Endothelial cell of umbilical vein (primary cell): ENCODE data around the gene ZNRF3. TPM values are rescaled to one million over a fixed set of nuclear protein-coding genes. Genes with fewer than 3 reads are reported as not detected.

Experiments used
- BruUV-seq: library from RNA; stranded (reverse); fragments of 400-500 nt; replicated peaks from 2 replicates; lab custom pipeline; 2021; lab: Mats Ljungman, UMichigan
- CTCF ChIA-PET: fragments of 300-600, 350-600 bp; sonication (Branson Sonifier 250); formaldehyde crosslinking; loops from one replicate; lab custom pipeline; 2021; ENCODE audit warnings: antibody characterized with exemption, inconsistent platforms; lab: Charles Lee
- POLR2A ChIA-PET: fragments of 300-600, 350-600 bp; sonication (Branson Sonifier 250); formaldehyde crosslinking; loops from one replicate; lab custom pipeline; 2021; ENCODE audit warnings: antibody characterized with exemption, inconsistent platforms; lab: Charles Lee
- DNase-seq: peaks from one replicate; pipeline ENCODE4 v3.0.0-alpha.2; 2011; ENCODE audit warnings: low read depth, low spot score
- FAIRE-seq: peaks from 2 replicates; lab custom pipeline; 2011; peaks lifted over from hg19 to GRCh38; lab: Jason Lieb, UNC
- H2AFZ ChIP-seq: 2 replicates; pipeline ENCODE4 v1.6.0; 2012; ENCODE audit warnings: low read depth, low read length, control low read depth, inconsistent platforms
- H3K27ac ChIP-seq: 2 replicates; pipeline ENCODE4 v1.5.1; 2011; ENCODE audit warnings: low read depth, mild to moderate bottlenecking, control low read depth, low read length, moderate library complexity; ENCODE audit not compliant: insufficient read depth
- H3K27me3 ChIP-seq, 2 experiments: 2 replicates each; pipeline versions ENCODE4 v1.6.0 to v1.6.1; 2011; ENCODE audit warnings: low read length in 2 of 2, mixed read lengths in 1 of 2; ENCODE audit not compliant: control insufficient read depth in 2 of 2, insufficient read depth in 2 of 2
- H3K36me3 ChIP-seq, 2 experiments: 2 replicates in 1 of 2; 3 replicates in 1 of 2; pipeline ENCODE4 v1.5.1; 2011; ENCODE audit warnings: low read length in 2 of 2, mild to moderate bottlenecking in 1 of 2, moderate library complexity in 1 of 2; ENCODE audit not compliant: control insufficient read depth in 2 of 2, insufficient read depth in 2 of 2; ENCODE audit errors: extremely low read depth in 1 of 2
- H3K4me1 ChIP-seq: 3 replicates; pipeline ENCODE4 v1.5.1; 2011; ENCODE audit warnings: mild to moderate bottlenecking, low read length; ENCODE audit not compliant: control insufficient read depth, insufficient read depth; ENCODE audit errors: extremely low read depth
- H3K4me2 ChIP-seq: 2 replicates; pipeline ENCODE4 v1.6.1; 2011; ENCODE audit warnings: low read length, control low read depth, mixed read lengths; ENCODE audit not compliant: insufficient read depth
- H3K4me3 ChIP-seq, 3 experiments: fragments of 200-600 bp in 1 of 3; sonication (generic), shearing (Covaris generic) in 1 of 3; replicated peaks in 1 of 3; 2 replicates each; pipeline ENCODE4 v1.5.1; 2011 to 2016; ENCODE audit warnings: control low read depth in 3 of 3, low read length in 3 of 3, mild to moderate bottlenecking in 2 of 3, inconsistent platforms in 1 of 3, low read depth in 1 of 3, moderate library complexity in 1 of 3; ENCODE audit not compliant: insufficient read depth in 1 of 3
- H3K79me2 ChIP-seq: 2 replicates; pipeline ENCODE4 v1.6.0; 2012; ENCODE audit warnings: low read length, inconsistent platforms; ENCODE audit not compliant: control insufficient read depth, insufficient read depth
- H3K9ac ChIP-seq: replicated peaks from 2 replicates; pipeline ENCODE3; 2011; ENCODE audit warnings: low read length, control low read depth; ENCODE audit not compliant: insufficient read depth; ENCODE audit errors: extremely low read depth
- H3K9me1 ChIP-seq: replicated peaks from 3 replicates; pipeline ENCODE4 v1.6.0; 2011; ENCODE audit warnings: mild to moderate bottlenecking, low read length; ENCODE audit not compliant: control insufficient read depth, insufficient read depth; ENCODE audit errors: extremely low read depth
- H3K9me3 ChIP-seq: replicated peaks from 2 replicates; pipeline ENCODE4 v1.5.1; 2012; ENCODE audit warnings: low read length, inconsistent platforms; ENCODE audit not compliant: control insufficient read depth, insufficient read depth
- H4K20me1 ChIP-seq: replicated peaks from 2 replicates; pipeline ENCODE3; 2011; ENCODE audit warnings: mild to moderate bottlenecking, low read length; ENCODE audit not compliant: control insufficient read depth, insufficient read depth; ENCODE audit errors: extremely low read depth
- EZH2 ChIP-seq: IDR thresholded peaks from 2 replicates; pipeline ENCODE4 v1.6.1; 2012; ENCODE audit warnings: borderline replicate concordance, low read depth, mild to moderate bottlenecking, moderate library complexity, low read length, inconsistent platforms; ENCODE audit not compliant: severe bottlenecking
- FOS ChIP-seq: IDR thresholded peaks from 2 replicates; pipeline ENCODE4 v1.6.1; 2011; ENCODE audit warnings: mild to moderate bottlenecking, low read length, moderate library complexity, borderline replicate concordance; ENCODE audit not compliant: insufficient read depth
- GATA2 ChIP-seq: IDR thresholded peaks from 2 replicates; pipeline ENCODE4 v1.7.0; 2011; ENCODE audit warnings: low read depth, mild to moderate bottlenecking, moderate library complexity, mixed read lengths, low read length; ENCODE audit not compliant: insufficient read length, insufficient read depth
- JUN ChIP-seq: IDR thresholded peaks from 2 replicates; pipeline ENCODE4 v1.6.1; 2011; ENCODE audit warnings: borderline replicate concordance, low read depth; ENCODE audit not compliant: insufficient read length, insufficient read depth
- MYC ChIP-seq: IDR thresholded peaks from one replicate; pipeline ENCODE4 v1.6.1; 2011; ENCODE audit warnings: mild to moderate bottlenecking, low read depth, low read length
- POLR2A ChIP-seq: IDR thresholded peaks from 2 replicates; pipeline ENCODE4 v1.6.1; 2012; ENCODE audit warnings: low read depth, mild to moderate bottlenecking, control low read depth, low read length
- POLR2AphosphoS5 ChIP-seq: IDR thresholded peaks from 2 replicates; pipeline ENCODE4 v1.6.1; 2012; ENCODE audit warnings: low read depth, mild to moderate bottlenecking, control low read depth, low read length, moderate library complexity; ENCODE audit not compliant: insufficient read depth
- dilution Hi-C: fragments of 300-500 bp; cut with MboI; formaldehyde crosslinking; loops from one replicate; pipeline ENCODE4 v1.15.0; 2019; ENCODE audit warnings: low sequenced_read_pairs; ENCODE audit not compliant: extremely low pct_ligation_motif_present
- intact Hi-C: fragments of 100-400 bp; cut with micrococcal nuclease; formaldehyde crosslinking; loops from one replicate; pipeline ENCODE4 v1.10.0; 2022
- polyA plus RNA-seq, 4 experiments: library from polyadenylated mRNA; depleted of rRNA in 3 of 4; stranded (reverse) in 3 of 4; unstranded in 1 of 4; fragments of >200 nt; gene quantifications; 2 replicates each; pipeline versions ENCODE4 v1.2.1 to v1.2.3, GENCODE V29; 2011 to 2012; ENCODE audit warnings: missing spikeins in 1 of 4
- total RNA-seq: library from RNA; stranded (reverse); gene quantifications from 2 replicates; pipeline ENCODE4 v1.2.3, GENCODE V29; 2021
- TF ChIP-seq, protein P1 (sequence below), 2 donors: IDR thresholded peaks; 1 replicate in 1 of 2; 2 replicates in 1 of 2; pipeline ENCODE4 v1.5.1; 2011; ENCODE audit warnings: low read length in 2 of 2, mild to moderate bottlenecking in 2 of 2, moderate library complexity in 2 of 2, control low read depth in 1 of 2, inconsistent platforms in 1 of 2, low read depth in 1 of 2; ENCODE audit not compliant: insufficient read depth in 1 of 2; ENCODE audit errors: extremely low read depth in 1 of 2
- TF ChIP-seq, protein P2 (sequence below): IDR thresholded peaks from 2 replicates; pipeline ENCODE4 v1.6.1; 2011; ENCODE audit not compliant: insufficient read depth, insufficient read length

The ZNRF3 gene
- total and polyA plus RNA-seq, 2 donors (not counting 3 experiments of a cell fraction or from before 2014, with no cell fraction given) = 2.7 to 5.2 TPM

DNA sequence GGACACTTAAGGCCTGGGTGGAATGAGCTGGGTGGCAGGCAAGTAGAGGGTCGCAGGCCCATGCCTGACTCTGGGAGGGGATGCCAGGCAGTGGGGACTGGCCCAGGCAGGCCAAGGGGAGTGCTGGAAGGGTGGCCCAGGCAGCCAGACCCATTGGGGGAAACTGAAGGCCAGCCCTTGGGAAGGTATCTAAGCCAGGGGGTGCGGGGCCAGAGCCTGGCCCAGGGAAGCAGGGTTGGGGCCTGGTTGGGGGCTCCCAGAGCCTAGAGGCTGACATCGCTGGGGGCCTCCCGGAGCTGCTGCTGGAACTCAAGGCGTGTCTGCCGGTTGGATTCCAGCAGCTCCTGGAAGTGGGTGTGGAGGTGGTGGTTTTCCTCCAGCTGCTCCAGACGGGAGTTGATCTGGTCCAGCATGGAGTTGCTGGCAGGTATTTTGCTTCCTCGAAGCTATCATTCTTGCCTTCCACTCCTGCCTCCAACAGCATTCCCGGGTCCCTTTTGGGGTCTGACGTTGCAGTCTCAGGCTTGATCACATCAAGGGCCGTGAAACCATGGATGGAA, 47.7 kb upstream of the ZNRF3 start:
- POLR2A ChIA-PET = no interaction called here
- Histone ChIP-seq H3K27ac (no peak overlapping the region), H3K4me1 (no peaks in the 10 kb centered on the region), H3K79me2 (no peaks in the 10 kb centered on the region), H3K36me3 (no peaks in the 10 kb centered on the region), H3K9me3 (no peaks in the 10 kb centered on the region), H4K20me1 (no peaks in the 10 kb centered on the region), H2AFZ (no peak overlapping the region), H3K9ac (no peak overlapping the region), H3K4me2 (no peak overlapping the region), H3K4me3 (no peak overlapping the region), H3K27me3 (no peaks in the 10 kb centered on the region), H3K9me1 (no peaks in the 10 kb centered on the region)
- DNase-seq (no peak), FAIRE-seq (no peak)
- TF ChIP-seq, protein P1, sequence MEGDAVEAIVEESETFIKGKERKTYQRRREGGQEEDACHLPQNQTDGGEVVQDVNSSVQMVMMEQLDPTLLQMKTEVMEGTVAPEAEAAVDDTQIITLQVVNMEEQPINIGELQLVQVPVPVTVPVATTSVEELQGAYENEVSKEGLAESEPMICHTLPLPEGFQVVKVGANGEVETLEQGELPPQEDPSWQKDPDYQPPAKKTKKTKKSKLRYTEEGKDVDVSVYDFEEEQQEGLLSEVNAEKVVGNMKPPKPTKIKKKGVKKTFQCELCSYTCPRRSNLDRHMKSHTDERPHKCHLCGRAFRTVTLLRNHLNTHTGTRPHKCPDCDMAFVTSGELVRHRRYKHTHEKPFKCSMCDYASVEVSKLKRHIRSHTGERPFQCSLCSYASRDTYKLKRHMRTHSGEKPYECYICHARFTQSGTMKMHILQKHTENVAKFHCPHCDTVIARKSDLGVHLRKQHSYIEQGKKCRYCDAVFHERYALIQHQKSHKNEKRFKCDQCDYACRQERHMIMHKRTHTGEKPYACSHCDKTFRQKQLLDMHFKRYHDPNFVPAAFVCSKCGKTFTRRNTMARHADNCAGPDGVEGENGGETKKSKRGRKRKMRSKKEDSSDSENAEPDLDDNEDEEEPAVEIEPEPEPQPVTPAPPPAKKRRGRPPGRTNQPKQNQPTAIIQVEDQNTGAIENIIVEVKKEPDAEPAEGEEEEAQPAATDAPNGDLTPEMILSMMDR (IDR thresholded peaks at IDR 0.05; ENCODE audit: extremely low read depth in 1 of 2, insufficient read depth in 1 of 2, low read depth in 1 of 2, low read length in 2 of 2) = no peak
- no peak for TF ChIP-seq MYC
- TF ChIP-seq, protein P2, sequence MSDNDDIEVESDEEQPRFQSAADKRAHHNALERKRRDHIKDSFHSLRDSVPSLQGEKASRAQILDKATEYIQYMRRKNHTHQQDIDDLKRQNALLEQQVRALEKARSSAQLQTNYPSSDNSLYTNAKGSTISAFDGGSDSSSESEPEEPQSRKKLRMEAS = no peak
- no peak for TF ChIP-seq EZH2
- TF ChIP-seq GATA2 = no peak
- TF ChIP-seq JUN = no peak
- TF ChIP-seq FOS = no peak
- TF ChIP-seq POLR2AphosphoS5 = no peak
- no peak for TF ChIP-seq POLR2A
- intact Hi-C loops = no loop called here
- dilution Hi-C loops = no loop called here
- no TSS peak for BruUV-seq
- CTCF ChIA-PET = interaction anchor here (1.1 to 1.8 kb wide), 3 partner anchors 20 to 235 kb away, joined by 3 to 9 read pairs (median 5); no protein-coding TSS in a partner anchor
